ENCODE measurements around the gene APP. TPM values are rescaled to one million over a fixed set of nuclear protein-coding genes. Genes with fewer than 3 reads are reported as not detected.
"Not testable (repeated sequence)": the region's sequence is repeated elsewhere in the genome, so short reads cannot be mapped to it uniquely, and the experiment has no call there.

Gene APP
- total and polyA plus RNA-seq, 10 of the 15 experiments (the other 5 are each of a cell fraction or from before 2014, with no cell fraction given), result 8.8 to 94.9 (median 51.0) TPM

GRCh38 chr21:25918152-25918551, 252.4 kb downstream of the APP start:
- ATAC-seq; H3K4me2 ChIP-seq (ENCODE audit: control insufficient read depth, insufficient read depth); BruUV-seq (replicated peaks); H3K27me3 ChIP-seq (replicated peaks in 1 of 2; ENCODE audit: control insufficient read depth in 2 of 2, insufficient read depth in 2 of 2, low read length in 1 of 2); CTCF ChIA-PET; H3K79me2 ChIP-seq (ENCODE audit: control insufficient read depth, insufficient read depth, low read length); H3K36me3 ChIP-seq (ENCODE audit: control insufficient read depth in 2 of 2, insufficient read depth in 2 of 2, low read length in 1 of 2); H3K4me1 ChIP-seq (ENCODE audit: control insufficient read depth, insufficient read depth, low read length); POLR2A ChIA-PET; intact Hi-C loops (cut with micrococcal nuclease; ENCODE audit: unreplicated experiment); H3K27ac ChIP-seq (ENCODE audit: control insufficient read depth, insufficient read depth); H3K9me3 ChIP-seq (replicated peaks; ENCODE audit: control insufficient read depth, insufficient read depth, low read length); H4K20me1 ChIP-seq (ENCODE audit: control insufficient read depth, insufficient read depth); H2AFZ ChIP-seq (ENCODE audit: control insufficient read depth, low read depth, low read length); DNase-seq (ENCODE audit: low read depth, low spot score); FAIRE-seq; H3K4me3 ChIP-seq; in situ Hi-C loops (cut with MboI); H3K9ac ChIP-seq (ENCODE audit: control insufficient read depth, insufficient read depth, low read length); SMC1A ChIA-PET (ENCODE audit: uncharacterized antibody, unreplicated experiment); RAD21 ChIA-PET (ENCODE audit: unreplicated experiment): not testable (repeated sequence)
- WGBS (ENCODE audit: insufficient coverage, insufficient replicate concordance, low lambda C conversion rate, missing lambda C conversion rate), result 67% methylated on average over 7 of the region's 17 CpGs

- WGBS (ENCODE audit: insufficient coverage, insufficient replicate concordance, low lambda C conversion rate, missing lambda C conversion rate), result 38% methylated on average over 6 of the region's 6 CpGs
- ChIA-PET CTCF (no interaction called here), SMC1A (ENCODE audit: uncharacterized antibody, unreplicated experiment) (no interaction called here), POLR2A (no interaction called here), RAD21 (ENCODE audit: unreplicated experiment) (no interaction called here)
- ATAC-seq (no peak), FAIRE-seq (no peak), DNase-seq (ENCODE audit: low read depth, low spot score) (no peak)
- Histone ChIP-seq H3K9ac (ENCODE audit: control insufficient read depth, insufficient read depth, low read length) (no peak overlapping the region), H3K27ac (ENCODE audit: control insufficient read depth, insufficient read depth) (no peak overlapping the region), H3K79me2 (ENCODE audit: control insufficient read depth, insufficient read depth, low read length) (no peaks in the 10 kb centered on the region), H3K27me3 (replicated peaks in 1 of 2; ENCODE audit: control insufficient read depth in 2 of 2, insufficient read depth in 2 of 2, low read length in 1 of 2) (no peaks in the 10 kb centered on the region), H4K20me1 (ENCODE audit: control insufficient read depth, insufficient read depth) (no peaks in the 10 kb centered on the region), H3K4me1 (ENCODE audit: control insufficient read depth, insufficient read depth, low read length) (no peaks in the 10 kb centered on the region), H3K4me2 (ENCODE audit: control insufficient read depth, insufficient read depth) (no peak overlapping the region), H3K9me3 (replicated peaks; ENCODE audit: control insufficient read depth, insufficient read depth, low read length) (no peaks in the 10 kb centered on the region), H3K36me3 (ENCODE audit: control insufficient read depth in 2 of 2, insufficient read depth in 2 of 2, low read length in 1 of 2) (no peaks in the 10 kb centered on the region; a peak in 1 of 4 replicates), H3K4me3 (no peak overlapping the region), H2AFZ (ENCODE audit: control insufficient read depth, low read depth, low read length) (no peak overlapping the region)
- intact Hi-C loops (cut with micrococcal nuclease; ENCODE audit: unreplicated experiment) (no loop called here), in situ Hi-C loops (cut with MboI) (no loop called here)
- no TSS peak for BruUV-seq (replicated peaks)
- TF ChIP-seq CREB1 (IDR thresholded peaks at IDR 0.05; ENCODE audit: low read depth), result no peak
- TF ChIP-seq ATF3 (IDR thresholded peaks at IDR 0.05; ENCODE audit: borderline replicate concordance, extremely low read depth, low read depth, low read length), result no peak
- no peak for TF ChIP-seq ZBTB40 (IDR thresholded peaks at IDR 0.05; ENCODE audit: borderline replicate concordance)
Observed at GRCh38 chr21:25916226-25916625, 254.3 kb downstream of the APP start.

Data from GM12878 (cell line).